GM12878 (cell line): ENCODE data around the gene ULK4. TPM values are rescaled to one million over a fixed set of nuclear protein-coding genes. Genes with fewer than 3 reads are reported as not detected.

ENCODE experiments used
- ATAC-seq: fragments of 200-7000 bp; cut with Tn5 transposase; 3 replicates; pipeline ENCODE4 v1.9.1; 2020; ENCODE audit warnings: mild to moderate bottlenecking, moderate library complexity
- BruUV-seq: library from RNA; stranded (reverse); fragments of 400-500 nt; replicated peaks from 2 replicates; lab custom pipeline; 2021; lab: Mats Ljungman, UMichigan
- CTCF ChIA-PET: fragments of 300-600 bp; sonication (Branson Sonifier 250); formaldehyde crosslinking; extraction: SDS; loops from one replicate; lab custom pipeline; 2021; ENCODE audit warnings: inconsistent platforms; lab: Yijun Ruan, JAX
- POLR2A ChIA-PET: fragments of 350-600 bp; formaldehyde crosslinking; extraction: SDS; loops from one replicate; lab custom pipeline; 2021; ENCODE audit warnings: inconsistent platforms; lab: Charles Lee
- RAD21 ChIA-PET: fragments of 300-600 bp; sonication (Branson Sonifier 250); formaldehyde crosslinking; loops from one replicate; lab custom pipeline; 2023; ENCODE audit warnings: antibody characterized with exemption; ENCODE audit not compliant: unreplicated experiment; lab: Charles Lee
- SMC1A ChIA-PET: fragments of 300-600 bp; sonication (Branson Sonifier 250); formaldehyde crosslinking; loops from one replicate; lab custom pipeline; 2023; ENCODE audit not compliant: unreplicated experiment, uncharacterized antibody; lab: Charles Lee
- DNase-seq: peaks from one replicate; pipeline ENCODE4 v3.0.0-alpha.2; 2011; ENCODE audit warnings: low read depth, low spot score
- FAIRE-seq: peaks from 3 replicates; lab custom pipeline; 2011; peaks lifted over from hg19 to GRCh38; lab: Jason Lieb, UNC
- H2AFZ ChIP-seq: 2 replicates; pipeline ENCODE4 v1.6.0; 2011; ENCODE audit warnings: low read depth, low read length, control low read depth; ENCODE audit not compliant: control insufficient read depth
- H3K27ac ChIP-seq: 2 replicates; pipeline ENCODE4 v1.5.1; 2011; ENCODE audit warnings: control low read depth; ENCODE audit not compliant: control insufficient read depth, insufficient read depth
- H3K27me3 ChIP-seq, 2 experiments: replicated peaks in 1 of 2; 2 replicates each; pipeline versions ENCODE4 v1.6.0 to v1.6.1; 2011; ENCODE audit warnings: low read length in 1 of 2; ENCODE audit not compliant: control insufficient read depth in 2 of 2, insufficient read depth in 2 of 2
- H3K36me3 ChIP-seq, 2 experiments: 2 replicates each; pipeline ENCODE4 v1.5.1; 2011; ENCODE audit warnings: low read length in 1 of 2; ENCODE audit not compliant: control insufficient read depth in 2 of 2, insufficient read depth in 2 of 2
- H3K4me1 ChIP-seq: 2 replicates; pipeline ENCODE4 v1.6.1; 2011; ENCODE audit warnings: mild to moderate bottlenecking, low read length, moderate library complexity, mixed read lengths; ENCODE audit not compliant: control insufficient read depth, insufficient read depth
- H3K4me2 ChIP-seq: 2 replicates; pipeline ENCODE4 v1.6.0; 2011; ENCODE audit warnings: control low read depth; ENCODE audit not compliant: control insufficient read depth, insufficient read depth
- H3K4me3 ChIP-seq: fragments of 200-600 bp; sonication (generic); 2 replicates; pipeline ENCODE4 v1.5.1; 2016
- H3K79me2 ChIP-seq: 2 replicates; pipeline ENCODE4 v1.6.0; 2011; ENCODE audit warnings: low read length; ENCODE audit not compliant: control insufficient read depth, insufficient read depth
- H3K9ac ChIP-seq: 2 replicates; pipeline ENCODE4 v1.8.0; 2011; ENCODE audit warnings: low read length, control low read depth, mixed read lengths; ENCODE audit not compliant: control insufficient read depth, insufficient read depth
- H3K9me3 ChIP-seq: replicated peaks from 3 replicates; pipeline ENCODE4 v1.5.1; 2011; ENCODE audit warnings: mild to moderate bottlenecking, low read length; ENCODE audit not compliant: control insufficient read depth, insufficient read depth
- H4K20me1 ChIP-seq: 2 replicates; pipeline ENCODE4 v1.6.0; 2011; ENCODE audit not compliant: control insufficient read depth, insufficient read depth
- BACH1 ChIP-seq: fragments of 450-650 bp; IDR thresholded peaks from 2 replicates; pipeline ENCODE4 v1.6.1; 2017; ENCODE audit warnings: mild to moderate bottlenecking, borderline replicate concordance
- CBX5 ChIP-seq: sonication (generic); IDR thresholded peaks from 2 replicates; pipeline ENCODE4 v1.6.1; 2016; ENCODE audit warnings: low read depth, moderate library complexity, mild to moderate bottlenecking, inconsistent platforms
- CHD1 ChIP-seq: IDR thresholded peaks from 2 replicates; pipeline ENCODE4 v1.6.1; 2012; ENCODE audit warnings: low read depth, low read length, improper control_type of control experiment
- FOS ChIP-seq: IDR thresholded peaks from 3 replicates; pipeline ENCODE4 v1.6.1; 2011; ENCODE audit warnings: borderline replicate concordance; ENCODE audit not compliant: insufficient read length; ENCODE audit errors: extremely low read depth
- FOXM1 ChIP-seq: IDR thresholded peaks from 2 replicates; pipeline ENCODE4 v1.6.1; 2012; ENCODE audit warnings: low read depth, mild to moderate bottlenecking, inconsistent platforms, low read length, moderate library complexity
- NFIC ChIP-seq: IDR thresholded peaks from 2 replicates; pipeline ENCODE4 v1.6.1; 2012; ENCODE audit warnings: low read depth, mild to moderate bottlenecking, inconsistent platforms, low read length, moderate library complexity
- NFXL1 ChIP-seq: fragments of 450-650 bp; IDR thresholded peaks from 2 replicates; pipeline ENCODE4 v1.6.1; 2017; ENCODE audit warnings: antibody characterized with exemption, mild to moderate bottlenecking, borderline replicate concordance
- NKRF ChIP-seq: fragments of 450-650 bp; conservative IDR thresholded peaks from 2 replicates; pipeline ENCODE4 v1.6.1; 2017; ENCODE audit warnings: mild to moderate bottlenecking, moderate library complexity
- SMAD1 ChIP-seq: fragments of 450-650 bp; IDR thresholded peaks from 2 replicates; pipeline ENCODE4 v1.6.1; 2018; ENCODE audit warnings: mild to moderate bottlenecking, low read depth; ENCODE audit not compliant: partially characterized antibody
- SPI1 ChIP-seq: IDR thresholded peaks from 2 replicates; pipeline ENCODE4 v1.6.1; 2011; ENCODE audit warnings: low read depth, mild to moderate bottlenecking, low read length, moderate library complexity, borderline replicate concordance; ENCODE audit not compliant: insufficient read depth
- ZBTB11 ChIP-seq: fragments of 450-650 bp; formaldehyde crosslinking; IDR thresholded peaks from 2 replicates; pipeline ENCODE4 v1.5.0; 2022; ENCODE audit warnings: mild to moderate bottlenecking, missing genetic modification characterization
- ZNF687 ChIP-seq: fragments of 450-650 bp; IDR thresholded peaks from 2 replicates; pipeline ENCODE4 v1.6.1; 2017; ENCODE audit warnings: mild to moderate bottlenecking, moderate library complexity
- WGBS: methylation state at CpG from one replicate; pipeline ENCODE4 v1.1.6; 2016; ENCODE audit warnings: low lambda C conversion rate; ENCODE audit not compliant: insufficient replicate concordance, insufficient coverage; ENCODE audit errors: missing lambda C conversion rate; 5-methylcytosine and 5-hydroxymethylcytosine counted together
- in situ Hi-C: fragments of 300-500 bp; cut with MboI; formaldehyde crosslinking; loops from 9 replicates; pipeline ENCODE4 v1.14.3; 2018; ENCODE audit warnings: mixed read lengths
- intact Hi-C: fragments of 100-400 bp; cut with micrococcal nuclease; formaldehyde crosslinking; loops from one replicate; pipeline ENCODE4 v1.14.2; 2022; ENCODE audit not compliant: unreplicated experiment
- polyA plus RNA-seq, 11 experiments: library from polyadenylated mRNA; depleted of rRNA in 4 of 11; unstranded in 6 of 11; stranded (reverse) in 5 of 11; fragments of >200 nt; fragmentation: Nextera tagmentation in 4 of 11; fragmentation: Illumina TruSeq in 1 of 11; extraction: Ambion mirVana in 4 of 11; extraction: Trizol in 1 of 11; gene quantifications; 1 replicate in 1 of 11; 2 replicates in 10 of 11; pipeline versions ENCODE4 v1.2.1 to v1.2.3, GENCODE V29; 2011 to 2016; ENCODE audit warnings: inconsistent platforms in 2 of 11, missing spikeins in 2 of 11, low read depth in 1 of 11
- total RNA-seq, 4 experiments: library from RNA; depleted of rRNA in 3 of 4; stranded (reverse); fragments of >200 nt in 3 of 4; fragmentation: Illumina TruSeq in 1 of 4; extraction: Trizol in 1 of 4; gene quantifications; 2 replicates each; pipeline versions ENCODE4 v1.2.1 to v1.2.3, GENCODE V29; 2013 to 2021

ULK4 gene
- total and polyA plus RNA-seq, 10 of the 15 experiments (the other 5 are each of a cell fraction or from before 2014, with no cell fraction given), result 3.5 to 7.6 (median 6.3) TPM

GRCh38 chr3:41247055-41248004 is 714.6 kb downstream of the ULK4 start:
- ATAC-seq, result no peak
- no TSS peak for BruUV-seq
- ChIA-PET POLR2A (interaction anchor here (1.1 kb wide), 1 partner anchor 10 kb away, joined by 3 read pairs; no protein-coding TSS in a partner anchor), RAD21 (interaction anchor here (0.7 kb wide), 1 partner anchor 11 kb away, joined by 4 read pairs; no protein-coding TSS in a partner anchor), SMC1A (interaction anchor here (1.3 kb wide), 1 partner anchor 11 kb away, joined by 3 read pairs; no protein-coding TSS in a partner anchor), CTCF (interaction anchor here (1.1 kb wide), 1 partner anchor 9 kb away, joined by 4 read pairs; no protein-coding TSS in a partner anchor)
- 77% methylated on average over 12 of the region's 12 CpGs for WGBS
- intact Hi-C loops, result no loop called here
- Histone ChIP-seq H3K4me1 (no peaks in the 10 kb centered on the region), H3K36me3 (no peaks in the 10 kb centered on the region), H4K20me1 (no peaks in the 10 kb centered on the region; the same call in 1 of the 2 replicates), H3K4me3 (no peak overlapping the region), H3K27me3 (no peaks in the 10 kb centered on the region), H3K9me3 (no peaks in the 10 kb centered on the region), H3K27ac (no peak overlapping the region), H3K9ac (no peak overlapping the region), H2AFZ (no peak overlapping the region), H3K79me2 (no peaks in the 10 kb centered on the region), H3K4me2 (no peak overlapping the region)
- no peak for FAIRE-seq
- no peak for DNase-seq
- in situ Hi-C loops, result no loop called here
- no peak for TF ChIP-seq SPI1
- no peak for TF ChIP-seq FOXM1
- no peak for TF ChIP-seq CBX5
- TF ChIP-seq NFXL1, result no peak
- no peak for TF ChIP-seq SMAD1
- no peak for TF ChIP-seq NKRF
- no peak for TF ChIP-seq CHD1
- TF ChIP-seq ZNF687, result no peak
- TF ChIP-seq ZBTB11, result no peak
- TF ChIP-seq FOS, result no peak
- no peak for TF ChIP-seq BACH1
- TF ChIP-seq NFIC, result no peak
